Adipose tissue (tissue), 3 donors: ENCODE results near the gene TPM1. TPM values are rescaled to one million over a fixed set of nuclear protein-coding genes. Genes with fewer than 3 reads are reported as not detected.

ENCODE experiments used
- H3K27ac ChIP-seq: one replicate; pipeline ENCODE4 v1.5.1; 2013; ENCODE audit warnings: low read depth, low read length
- WGBS, 3 donors: extraction: QIAGEN DNeasy Blood & Tissue Kit; methylation state at CpG; one replicate each; pipeline ENCODE4 v1.1.7; 2013; 5-methylcytosine and 5-hydroxymethylcytosine counted together
- polyA plus RNA-seq, 3 donors: library from polyadenylated mRNA; stranded (reverse); fragments of 200-250 nt; gene quantifications; one replicate each; pipeline ENCODE4 v1.2.3, GENCODE V29; 2013
- donor health status: healthy with polysubstance abuse.
- donor health status: Bipolar disorder and iron deficiency.
- donor health status: healthy.

The TPM1 gene
- polyA plus RNA-seq, 3 donors, result 149 to 274 (median 201) TPM

GRCh38 chr15:63037976-63038720, 4.4 kb upstream of the TPM1 start:
- H3K27ac ChIP-seq, result no peak overlapping the region
- 84 to 86% (median 86%) methylated on average over 10 of the region's 10 CpGs for WGBS, 3 donors

- no peak overlapping the region for H3K27ac ChIP-seq
- 86 to 94% (median 86%) methylated on average over 5 of the region's 5 CpGs for WGBS, 3 donors
Observed at GRCh38 chr15:63038926-63039673, 3.4 kb upstream of the TPM1 start.

- H3K27ac ChIP-seq, result no peak overlapping the region
- WGBS, 3 donors, result 84 to 94% (median 91%) methylated on average over 4 of the region's 4 CpGs
Observed at GRCh38 chr15:63039811-63040210, 2.7 kb upstream of the TPM1 start.

- H3K27ac ChIP-seq, result no peak overlapping the region
- 76 to 91% (median 86%) methylated on average over 6 of the region's 6 CpGs for WGBS, 3 donors
Observed at GRCh38 chr15:63040509-63040908, 2.0 kb upstream of the TPM1 start.

GRCh38 chr15:63040954-63041353, 1.6 kb upstream of the TPM1 start:
- WGBS, 3 donors, result 55 to 76% (median 73%) methylated on average over 6 of the region's 6 CpGs

GRCh38 chr15:63041402-63041973, 1.1 kb upstream of the TPM1 start:
- H3K27ac ChIP-seq, result no peak overlapping the region
- 53 to 68% (median 63%) methylated on average over 14 of the region's 14 CpGs for WGBS, 3 donors

More at GRCh38 chr15:63040954-63041353, 1.6 kb upstream of the TPM1 start:
- H3K27ac ChIP-seq, result no peak overlapping the region

- H3K27ac ChIP-seq, result no peak overlapping the region
- WGBS, 3 donors, result 1% methylated on average over 28 to 31 of the region's 31 CpGs
Observed at GRCh38 chr15:63042877-63043334, 359 bp downstream of the TPM1 start.

GRCh38 chr15:63043335-63044076, 959 bp downstream of the TPM1 start:
- 0 to 2% (median 1%) methylated on average over 46 to 54 of the region's 54 CpGs for WGBS, 3 donors
- no peak overlapping the region for H3K27ac ChIP-seq

GRCh38 chr15:63044077-63044644, 1.6 kb downstream of the TPM1 start:
- 39 to 61% (median 49%) methylated on average over 7 of the region's 7 CpGs for WGBS, 3 donors
- no peak overlapping the region for H3K27ac ChIP-seq

- H3K27ac ChIP-seq, result no peak overlapping the region
- WGBS, 3 donors, result 48 to 60% (median 54%) methylated on average over 6 of the region's 6 CpGs
Observed at GRCh38 chr15:63044645-63045464, 2.3 kb downstream of the TPM1 start.

- H3K27ac ChIP-seq, result no peak overlapping the region
- 48 to 50% (median 49%) methylated on average over 3 of the region's 3 CpGs for WGBS, 3 donors
Observed at GRCh38 chr15:63045465-63045840, 2.9 kb downstream of the TPM1 start.

- WGBS, 3 donors, result 64 to 86% (median 79%) methylated on average over 3 of the region's 3 CpGs
Observed at GRCh38 chr15:63045879-63046278, 3.3 kb downstream of the TPM1 start.

GRCh38 chr15:63046917-63047760, 4.6 kb downstream of the TPM1 start:
- H3K27ac ChIP-seq, result no peak overlapping the region
- 72 to 77% (median 73%) methylated on average over 8 of the region's 8 CpGs for WGBS, 3 donors

More at GRCh38 chr15:63045879-63046278, 3.3 kb downstream of the TPM1 start:
- H3K27ac ChIP-seq, result no peak overlapping the region

- WGBS, 3 donors, result 15 to 22% (median 16%) methylated on average over 12 of the region's 12 CpGs
- no peak overlapping the region for H3K27ac ChIP-seq
Observed at GRCh38 chr15:63047792-63048114, 5.2 kb downstream of the TPM1 start.

- H3K27ac ChIP-seq, result no peak overlapping the region
- WGBS, 3 donors, result 0 to 1% (median 0%) methylated on average over 57 to 75 of the region's 75 CpGs
Observed at GRCh38 chr15:63048115-63048775, 5.7 kb downstream of the TPM1 start.
